K562 (cell line): ENCODE data around the gene SURF6. TPM values are rescaled to one million over a fixed set of nuclear protein-coding genes. Genes with fewer than 3 reads are reported as not detected.

Experiments used
- CBFB ChIP-seq: sonication (generic); formaldehyde crosslinking; IDR thresholded peaks from 2 replicates; pipeline ENCODE4 v1.4.0; 2020; ENCODE audit warnings: mild to moderate bottlenecking, missing genetic modification reagents
- EP400 ChIP-seq: fragments of 450-650 bp; IDR thresholded peaks from 2 replicates; pipeline ENCODE4 v1.6.1; 2017; ENCODE audit warnings: antibody characterized with exemption, mild to moderate bottlenecking, moderate library complexity
- ETV5 ChIP-seq: sonication (generic); formaldehyde crosslinking; IDR thresholded peaks from 2 replicates; pipeline ENCODE4 v1.4.0; 2020; ENCODE audit warnings: low read depth, mild to moderate bottlenecking, missing genetic modification reagents
- FOXM1 ChIP-seq, 2 experiments: fragments of 450-650 bp in 1 of 2; sonication (generic) in 1 of 2; formaldehyde crosslinking in 1 of 2; IDR thresholded peaks; 2 replicates each; pipeline versions ENCODE4 v1.6.1 to v1.9.0; 2017 to 2022; ENCODE audit warnings: low read depth in 2 of 2, mild to moderate bottlenecking in 2 of 2, missing genetic modification reagents in 1 of 2, moderate library complexity in 1 of 2
- HDAC1 ChIP-seq, 2 experiments: fragments of 450-650 bp; IDR thresholded peaks; 2 replicates each; pipeline ENCODE4 v1.6.1; 2016 to 2017; ENCODE audit warnings: inconsistent platforms in 1 of 2, mild to moderate bottlenecking in 1 of 2, moderate library complexity in 1 of 2
- KHSRP ChIP-seq: fragments of 450-650 bp; IDR thresholded peaks from 2 replicates; pipeline ENCODE4 v1.6.1; 2017
- MAZ ChIP-seq, 2 experiments: fragments of 450-650 bp in 1 of 2; sonication (generic) in 1 of 2; formaldehyde crosslinking; IDR thresholded peaks in 1 of 2; conservative IDR thresholded peaks in 1 of 2; 2 replicates each; pipeline versions ENCODE4 v1.4.0 to v1.5.0; 2020; ENCODE audit warnings: mild to moderate bottlenecking in 1 of 2, missing genetic modification reagents in 1 of 2
- MCM5 ChIP-seq: fragments of 450-650 bp; IDR thresholded peaks from 2 replicates; pipeline ENCODE4 v1.6.1; 2016; ENCODE audit warnings: low read depth
- NFRKB ChIP-seq: fragments of 450-650 bp; IDR thresholded peaks from 2 replicates; pipeline ENCODE4 v1.6.1; 2016; ENCODE audit warnings: low read depth
- PML ChIP-seq: IDR thresholded peaks from 2 replicates; pipeline ENCODE4 v1.6.1; 2012; ENCODE audit warnings: low read length, inconsistent platforms
- PTTG1 ChIP-seq: fragments of 450-650 bp; IDR thresholded peaks from 2 replicates; pipeline ENCODE4 v1.6.1; 2016; ENCODE audit warnings: low read depth, mild to moderate bottlenecking, missing genetic modification characterization, missing compliant biosample characterization
- PYGO2 ChIP-seq: fragments of 450-650 bp; IDR thresholded peaks from 2 replicates; pipeline ENCODE4 v1.6.1; 2016; ENCODE audit warnings: mild to moderate bottlenecking, missing genetic modification characterization, moderate library complexity, missing compliant biosample characterization
- SNIP1 ChIP-seq: fragments of 450-650 bp; IDR thresholded peaks from 2 replicates; pipeline ENCODE4 v1.7.1; 2017; ENCODE audit warnings: low read depth, mild to moderate bottlenecking
- TBP ChIP-seq: optimal IDR thresholded peaks from 2 replicates; pipeline ENCODE3; 2011; ENCODE audit warnings: low read depth, low read length, improper control_type of control experiment
- TCF15 ChIP-seq: fragments of 250-450 bp; sonication (Bioruptor Pico); IDR thresholded peaks from 2 replicates; pipeline ENCODE4 v1.8.0; 2022; ENCODE audit warnings: moderate library complexity, mild to moderate bottlenecking, inconsistent platforms
- THAP7 ChIP-seq: fragments of 250-450 bp; sonication (Bioruptor Pico); IDR thresholded peaks from 2 replicates; pipeline ENCODE4 v1.5.0; 2021
- TRIM28 ChIP-seq: fragments of 450-650 bp; IDR thresholded peaks from 2 replicates; pipeline ENCODE4 v1.6.1; 2017
- ZNF436 ChIP-seq: fragments of 250-450, 450-650 bp; sonication (Bioruptor Pico); formaldehyde crosslinking; IDR thresholded peaks from 2 replicates; pipeline ENCODE4 v1.7.0; 2020; ENCODE audit warnings: mild to moderate bottlenecking
- ZNF609 ChIP-seq: sonication (generic); formaldehyde crosslinking; IDR thresholded peaks from 2 replicates; pipeline ENCODE4 v1.8.1; 2023; ENCODE audit warnings: missing genetic modification reagents, mild to moderate bottlenecking, borderline replicate concordance
- ZNF695 ChIP-seq: fragments of 450-650 bp; formaldehyde crosslinking; IDR thresholded peaks from 2 replicates; pipeline ENCODE4 v1.4.0; 2020; ENCODE audit warnings: mild to moderate bottlenecking, moderate library complexity
- polyA plus RNA-seq, 8 experiments: library from polyadenylated mRNA; depleted of rRNA in 4 of 8; stranded (reverse) in 5 of 8; unstranded in 3 of 8; fragments of >200 nt; fragmentation: Nextera tagmentation in 2 of 8; fragmentation: Illumina TruSeq in 1 of 8; extraction: Ambion mirVana in 2 of 8; extraction: Trizol in 1 of 8; gene quantifications; 2 replicates each; pipeline versions ENCODE4 v1.2.1 to v1.2.3, GENCODE V29; 2011 to 2014; ENCODE audit warnings: inconsistent platforms in 1 of 8, missing spikeins in 1 of 8
- total RNA-seq, 7 experiments: library from RNA; depleted of rRNA in 6 of 7; stranded (reverse); fragments of >200 nt in 6 of 7; fragmentation: Illumina TruSeq in 2 of 7; extraction: Trizol in 2 of 7; gene quantifications; 2 replicates each; pipeline versions ENCODE4 v1.2.1 to v1.2.3, GENCODE V29; 2011 to 2021; ENCODE audit warnings: low replicate concordance in 1 of 7
- TF ChIP-seq, protein P1 (sequence below), 2 experiments: IDR thresholded peaks; 2 replicates each; pipeline ENCODE4 v1.6.1; 2012; ENCODE audit warnings: improper control_type of control experiment in 2 of 2, low read depth in 2 of 2, low read length in 2 of 2, borderline replicate concordance in 1 of 2

The SURF6 gene
- total and polyA plus RNA-seq, 9 of the 15 experiments (the other 6 are each of a cell fraction or from before 2014, with no cell fraction given): 1.4 to 68.3 (median 14.7) TPM

- TF ChIP-seq ZNF609: no peak
- TF ChIP-seq TBP: peak; percentile 10
- TF ChIP-seq HDAC1 (IDR thresholded peaks at IDR 0.05): peak in 1 of 2 experiments; percentile 58; a peak in 1 of 4 replicates
- no peak for TF ChIP-seq ZNF695
- no peak for TF ChIP-seq TCF15 (CRISPR knock-in tag)
- no peak for TF ChIP-seq PTTG1 (tag)
- no peak for TF ChIP-seq THAP7
- TF ChIP-seq, protein P1, sequence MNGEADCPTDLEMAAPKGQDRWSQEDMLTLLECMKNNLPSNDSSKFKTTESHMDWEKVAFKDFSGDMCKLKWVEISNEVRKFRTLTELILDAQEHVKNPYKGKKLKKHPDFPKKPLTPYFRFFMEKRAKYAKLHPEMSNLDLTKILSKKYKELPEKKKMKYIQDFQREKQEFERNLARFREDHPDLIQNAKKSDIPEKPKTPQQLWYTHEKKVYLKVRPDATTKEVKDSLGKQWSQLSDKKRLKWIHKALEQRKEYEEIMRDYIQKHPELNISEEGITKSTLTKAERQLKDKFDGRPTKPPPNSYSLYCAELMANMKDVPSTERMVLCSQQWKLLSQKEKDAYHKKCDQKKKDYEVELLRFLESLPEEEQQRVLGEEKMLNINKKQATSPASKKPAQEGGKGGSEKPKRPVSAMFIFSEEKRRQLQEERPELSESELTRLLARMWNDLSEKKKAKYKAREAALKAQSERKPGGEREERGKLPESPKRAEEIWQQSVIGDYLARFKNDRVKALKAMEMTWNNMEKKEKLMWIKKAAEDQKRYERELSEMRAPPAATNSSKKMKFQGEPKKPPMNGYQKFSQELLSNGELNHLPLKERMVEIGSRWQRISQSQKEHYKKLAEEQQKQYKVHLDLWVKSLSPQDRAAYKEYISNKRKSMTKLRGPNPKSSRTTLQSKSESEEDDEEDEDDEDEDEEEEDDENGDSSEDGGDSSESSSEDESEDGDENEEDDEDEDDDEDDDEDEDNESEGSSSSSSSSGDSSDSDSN (IDR thresholded peaks at IDR 0.05; ENCODE audit: borderline replicate concordance in 1 of 2, low read depth in 2 of 2, low read length in 2 of 2): 0 out of 4 replicates have a peak, but pooled peaks of 1 of the 2 experiments have one; percentile 21
- TF ChIP-seq MAZ (CRISPR knock-in tag; conservative IDR thresholded peaks at IDR 0.05 in 1 of 2, IDR thresholded peaks at IDR 0.05 in 1 of 2): peak in 1 of 2 experiments; percentile 33; a peak in 1 of 4 replicates
- TF ChIP-seq PML: no peak
- TF ChIP-seq TRIM28: no peak
- TF ChIP-seq MCM5: no peak
- 0 out of 2 replicates have a peak, but pooled peaks have one; percentile 9 for TF ChIP-seq ETV5
- no peak for TF ChIP-seq NFRKB
- no peak for TF ChIP-seq ZNF436 (CRISPR knock-in tag)
- no peak for TF ChIP-seq FOXM1 (IDR thresholded peaks at IDR 0.05; ENCODE audit: low read depth)
- TF ChIP-seq FOXM1 (CRISPR knock-in tag; IDR thresholded peaks at IDR 0.05; ENCODE audit: low read depth): 0 out of 2 replicates have a peak, but pooled peaks have one; percentile 37
- TF ChIP-seq CBFB (CRISPR knock-in tag): no peak
- TF ChIP-seq KHSRP: no peak
- peak; percentile 14; the same call in 1 of the 2 replicates for TF ChIP-seq SNIP1
- no peak for TF ChIP-seq PYGO2 (tag)
- TF ChIP-seq EP400: peak; percentile 43; the same call in 1 of the 2 replicates
Observed at GRCh38 chr9:133375116-133375723, 39.2 kb upstream of the SURF6 start (continued).
